Suprapubic skin (tissue), 4 donors: Measurements from ENCODE around the gene SHOX. TPM values are rescaled to one million over a fixed set of nuclear protein-coding genes. Genes with fewer than 3 reads are reported as not detected.

ENCODE experiments used
- DNase-seq, 2 donors: peaks; one replicate each; pipeline ENCODE4 v3.0.0-alpha.2; 2019; ENCODE audit warnings: low spot score in 2 of 2
- H3K27ac ChIP-seq: fragments of 200-600 bp; sonication (generic); one replicate; pipeline ENCODE4 v1.5.1; 2019
- H3K27me3 ChIP-seq: fragments of 200-600 bp; sonication (generic); one replicate; pipeline ENCODE4 v1.5.1; 2019
- H3K36me3 ChIP-seq: fragments of 200-600 bp; sonication (generic); one replicate; pipeline ENCODE4 v1.5.1; 2019
- H3K4me1 ChIP-seq: fragments of 200-600 bp; sonication (generic); one replicate; pipeline ENCODE4 v1.5.1; 2019
- H3K4me3 ChIP-seq: fragments of 200-600 bp; sonication (generic); one replicate; pipeline ENCODE4 v1.5.1; 2019; ENCODE audit warnings: mild to moderate bottlenecking
- H3K9me3 ChIP-seq: fragments of 200-600 bp; sonication (generic); one replicate; pipeline ENCODE4 v1.5.1; 2019
- CTCF ChIP-seq, 2 donors: fragments of 200-600 bp in 1 of 2; fragments of 450-650 bp in 1 of 2; sonication (generic) in 1 of 2; IDR thresholded peaks; one replicate each; pipeline ENCODE4 v1.5.1; 2016 to 2019; ENCODE audit warnings: antibody characterized with exemption in 2 of 2, mild to moderate bottlenecking in 1 of 2, moderate library complexity in 1 of 2
- EP300 ChIP-seq: sonication (generic); formaldehyde crosslinking; IDR thresholded peaks from one replicate; pipeline ENCODE4 v1.6.1; 2017; ENCODE audit warnings: antibody characterized with exemption
- POLR2A ChIP-seq, 2 donors: fragments of 450-650 bp; IDR thresholded peaks; one replicate each; pipeline ENCODE4 v1.6.1; 2017; ENCODE audit warnings: antibody characterized with exemption in 2 of 2, mild to moderate bottlenecking in 2 of 2, moderate library complexity in 2 of 2
- POLR2AphosphoS5 ChIP-seq, 3 donors: sonication (generic); formaldehyde crosslinking; IDR thresholded peaks; one replicate each; pipeline ENCODE4 v1.6.1; 2017; ENCODE audit warnings: antibody characterized with exemption in 3 of 3
- WGBS: methylation state at CpG from one replicate; pipeline ENCODE4 v1.1.5; 2018; 5-methylcytosine and 5-hydroxymethylcytosine counted together
- total RNA-seq, 4 donors: library from RNA; depleted of rRNA; stranded (reverse); fragments of >200 nt; gene quantifications; one replicate each; pipeline ENCODE4 v1.1.0, GENCODE V29; 2016

The SHOX gene
- total RNA-seq, 4 donors from 2014 or later = 0.16 to 0.32 (median 0.23) TPM; not detected in 1

GRCh38 chrX:698206-698605 lies 67.6 kb downstream of the SHOX start:
- Histone ChIP-seq H3K9me3 (peaks cover 26% of the 10 kb centered on the region), H3K36me3 (no peaks in the 10 kb centered on the region), H3K27me3 (no peaks in the 10 kb centered on the region), H3K4me1 (no peaks in the 10 kb centered on the region), H3K27ac (no peak overlapping the region), H3K4me3 (no peak overlapping the region)
- TF ChIP-seq CTCF (IDR thresholded peaks at IDR 0.05) = no peak
- 62% methylated on average over 20 of the region's 20 CpGs for WGBS
- DNase-seq = peak in 1 of 2 donors; percentile 21

GRCh38 chrX:700936-701335 lies 70.3 kb downstream of the SHOX start:
- no peak for DNase-seq
- no peak overlapping the region for H3K4me3 ChIP-seq
- no peak for TF ChIP-seq POLR2A (IDR thresholded peaks at IDR 0.05)
- TF ChIP-seq CTCF (IDR thresholded peaks at IDR 0.05) = no peak
- TF ChIP-seq POLR2AphosphoS5 (IDR thresholded peaks at IDR 0.05) = no peak
- no peak for TF ChIP-seq EP300
- no peaks in the 10 kb centered on the region for H3K4me1 ChIP-seq
- no peaks in the 10 kb centered on the region for H3K36me3 ChIP-seq
- WGBS = 41% methylated on average over 6 of the region's 6 CpGs
- no peaks in the 10 kb centered on the region for H3K27me3 ChIP-seq
- peaks cover 28% of the 10 kb centered on the region for H3K9me3 ChIP-seq
- H3K27ac ChIP-seq = no peak overlapping the region

- peak in 1 of 2 donors; percentile 26 for DNase-seq
- H3K27me3 ChIP-seq = no peaks in the 10 kb centered on the region
- H3K27ac ChIP-seq = no peak overlapping the region
- TF ChIP-seq CTCF (IDR thresholded peaks at IDR 0.05) (no peak), EP300 (no peak), POLR2AphosphoS5 (IDR thresholded peaks at IDR 0.05) (no peak), POLR2A (IDR thresholded peaks at IDR 0.05) (no peak)
- H3K36me3 ChIP-seq = no peaks in the 10 kb centered on the region
- peaks cover 27% of the 10 kb centered on the region for H3K9me3 ChIP-seq
- H3K4me1 ChIP-seq = no peaks in the 10 kb centered on the region
- 83% methylated on average over 4 of the region's 5 CpGs for WGBS
- H3K4me3 ChIP-seq = no peak overlapping the region
These were observed 71.1 kb downstream of the SHOX start for GRCh38 chrX:701673-702072.

GRCh38 chrX:703466-703865 lies 72.9 kb downstream of the SHOX start:
- 78% methylated on average over 2 of the region's 2 CpGs for WGBS
- DNase-seq = no peak
- Histone ChIP-seq H3K27me3 (no peaks in the 10 kb centered on the region), H3K27ac (no peak overlapping the region), H3K4me1 (no peaks in the 10 kb centered on the region), H3K9me3 (peaks cover 23% of the 10 kb centered on the region), H3K36me3 (no peaks in the 10 kb centered on the region), H3K4me3 (no peak overlapping the region)
- no peak for TF ChIP-seq CTCF (IDR thresholded peaks at IDR 0.05)
- TF ChIP-seq EP300 = no peak
- TF ChIP-seq POLR2AphosphoS5 (IDR thresholded peaks at IDR 0.05) = no peak
- TF ChIP-seq POLR2A (IDR thresholded peaks at IDR 0.05) = no peak

GRCh38 chrX:703866-704265 lies 73.3 kb downstream of the SHOX start:
- Histone ChIP-seq H3K4me3 (no peak overlapping the region), H3K9me3 (peaks cover 20% of the 10 kb centered on the region)
- 82% methylated on average over 3 of the region's 3 CpGs for WGBS

More at GRCh38 chrX:703866-704265, 73.3 kb downstream of the SHOX start:
- no peak for DNase-seq
- no peaks in the 10 kb centered on the region for H3K27me3 ChIP-seq
- no peak overlapping the region for H3K27ac ChIP-seq
- TF ChIP-seq POLR2A (IDR thresholded peaks at IDR 0.05) (no peak), CTCF (IDR thresholded peaks at IDR 0.05) (no peak), POLR2AphosphoS5 (IDR thresholded peaks at IDR 0.05) (no peak), EP300 (no peak)
- H3K4me1 ChIP-seq = no peaks in the 10 kb centered on the region
- H3K36me3 ChIP-seq = no peaks in the 10 kb centered on the region

Other genes with a start within 250 kb of the SHOX start
- gene PPP2R3B, start 243.9 kb upstream of the SHOX start, total RNA-seq = 10 to 100 TPM; 31.8 to 79.6 (median 47.1) TPM